GM18870 (cell line): Measurements from ENCODE around the gene KANSL3.

ENCODE experiments used
- ATAC-seq: cut with Tn5 transposase; IDR thresholded peaks from one replicate; pipeline ENCODE4 v1.9.1; 2021; ENCODE audit warnings: moderate library complexity; ENCODE audit not compliant: unreplicated experiment

Gene KANSL3

GRCh38 chr2:96546797-96547196, 91.3 kb downstream of the KANSL3 start:
- ATAC-seq: no peak

- no peak for ATAC-seq
These were observed 91.8 kb downstream of the KANSL3 start for GRCh38 chr2:96546321-96546720.
